Lower leg skin (tissue), 4 donors: ENCODE results near the gene CUL3. TPM values are rescaled to one million over a fixed set of nuclear protein-coding genes. Genes with fewer than 3 reads are reported as not detected.

Experiments used
- DNase-seq, 2 donors: peaks; one replicate each; pipeline ENCODE4 v3.0.0-alpha.2; 2019; ENCODE audit warnings: low spot score in 2 of 2
- H3K4me3 ChIP-seq: fragments of 200-600 bp; sonication (generic); 2 replicates; pipeline ENCODE4 v1.5.1; 2017; ENCODE audit warnings: mild to moderate bottlenecking, low read depth; ENCODE audit not compliant: poor library complexity, severe bottlenecking
- CTCF ChIP-seq, 3 donors: fragments of 450-650 bp; IDR thresholded peaks; one replicate each; pipeline ENCODE4 v1.5.1; 2016; ENCODE audit warnings: antibody characterized with exemption in 3 of 3, mild to moderate bottlenecking in 3 of 3, moderate library complexity in 2 of 3
- POLR2A ChIP-seq, 2 donors: fragments of 450-650 bp; IDR thresholded peaks; one replicate each; pipeline ENCODE4 v1.6.1; 2016 to 2017; ENCODE audit warnings: antibody characterized with exemption in 2 of 2, mild to moderate bottlenecking in 1 of 2, moderate library complexity in 1 of 2
- WGBS, 2 donors: methylation state at CpG; one replicate each; pipeline ENCODE4 v1.1.5; 2018; 5-methylcytosine and 5-hydroxymethylcytosine counted together
- intact Hi-C: fragments of 100-400 bp; cut with DNase I; formaldehyde crosslinking; loops from one replicate; pipeline ENCODE4 v1.15.0; 2023; ENCODE audit warnings: low total_unique reads
- total RNA-seq, 4 donors: library from RNA; depleted of rRNA; stranded (reverse); fragments of >200 nt; gene quantifications; one replicate each; pipeline ENCODE4 v1.1.0, GENCODE V29; 2016

Gene CUL3
- total RNA-seq, 4 donors from 2014 or later: 66.0 to 105 (median 82.6) TPM

GRCh38 chr2:224469374-224469964 lies 115.7 kb downstream of the CUL3 start:
- WGBS, 2 donors: 81 to 87% methylated on average over 9 of the region's 9 CpGs
- no peak for TF ChIP-seq CTCF (IDR thresholded peaks at IDR 0.05)
- TF ChIP-seq POLR2A (IDR thresholded peaks at IDR 0.05): no peak
- no peak for DNase-seq
- intact Hi-C loops: no loop called here
- H3K4me3 ChIP-seq: no peak overlapping the region

- no peak overlapping the region for H3K4me3 ChIP-seq
- intact Hi-C loops: no loop called here
- 66 to 84% methylated on average over 3 of the region's 3 CpGs for WGBS, 2 donors
- TF ChIP-seq POLR2A (IDR thresholded peaks at IDR 0.05): no peak
- TF ChIP-seq CTCF (IDR thresholded peaks at IDR 0.05): no peak
- no peak for DNase-seq
Measured at GRCh38 chr2:224466304-224466895, 118.8 kb downstream of the CUL3 start.

- DNase-seq: no peak
- 42 to 57% methylated on average over 1 of the region's 1 CpG for WGBS, 2 donors
- no peak overlapping the region for H3K4me3 ChIP-seq
- intact Hi-C loops: no loop called here
- TF ChIP-seq POLR2A (IDR thresholded peaks at IDR 0.05): no peak
- TF ChIP-seq CTCF (IDR thresholded peaks at IDR 0.05): no peak
Measured at GRCh38 chr2:224461391-224461790, 123.8 kb downstream of the CUL3 start.

GRCh38 chr2:224457408-224458096 lies 127.6 kb downstream of the CUL3 start:
- H3K4me3 ChIP-seq: no peak overlapping the region
- intact Hi-C loops: no loop called here
- DNase-seq: no peak
- 91 to 93% methylated on average over 10 of the region's 10 CpGs for WGBS, 2 donors
- TF ChIP-seq CTCF (IDR thresholded peaks at IDR 0.05): no peak
- TF ChIP-seq POLR2A (IDR thresholded peaks at IDR 0.05): no peak

GRCh38 chr2:224453892-224454291 lies 131.3 kb downstream of the CUL3 start:
- WGBS, 2 donors: 94 to 96% methylated on average over 3 of the region's 3 CpGs
- no peak overlapping the region for H3K4me3 ChIP-seq
- intact Hi-C loops: no loop called here
- DNase-seq: no peak
- TF ChIP-seq POLR2A (IDR thresholded peaks at IDR 0.05) (no peak), CTCF (IDR thresholded peaks at IDR 0.05) (no peak)
